H9 (cell line): ENCODE results near the gene PEX1. TPM values are rescaled to one million over a fixed set of nuclear protein-coding genes. Genes with fewer than 3 reads are reported as not detected.
A peak's percentile ranks its signal among the peaks of the same experiment; 100 is the strongest.

Experiments
- DNase-seq: peaks from one replicate; pipeline ENCODE4 v3.0.0-alpha.2; 2017
- H2AFZ ChIP-seq: one replicate; pipeline ENCODE4 v1.6.1; 2013; ENCODE audit warnings: mild to moderate bottlenecking, low read length, control low read depth, moderate library complexity
- H2AK5ac ChIP-seq: 2 replicates; pipeline ENCODE4 v1.6.1; 2013; ENCODE audit warnings: low read length, control low read depth, mixed read lengths; ENCODE audit not compliant: insufficient read length
- H2BK120ac ChIP-seq: one replicate; pipeline ENCODE4 v1.6.1; 2013; ENCODE audit warnings: low read depth, mild to moderate bottlenecking, low read length, control low read depth, inconsistent platforms; ENCODE audit not compliant: poor library complexity, severe bottlenecking
- H2BK12ac ChIP-seq: 2 replicates; pipeline ENCODE4 v1.6.1; 2013; ENCODE audit warnings: low read length, control low read depth, mixed read lengths, low read depth; ENCODE audit not compliant: insufficient read length
- H2BK15ac ChIP-seq: 2 replicates; pipeline ENCODE4 v1.6.1; 2013; ENCODE audit warnings: low read depth, low read length, control low read depth
- H2BK20ac ChIP-seq: one replicate; pipeline ENCODE4 v1.6.1; 2013; ENCODE audit warnings: low read depth, mild to moderate bottlenecking, low read length, control low read depth, inconsistent platforms; ENCODE audit not compliant: poor library complexity, severe bottlenecking
- H2BK5ac ChIP-seq: 2 replicates; pipeline ENCODE4 v1.6.1; 2013; ENCODE audit warnings: low read length, control low read depth, mixed read lengths; ENCODE audit not compliant: insufficient read length
- H3K14ac ChIP-seq: 2 replicates; pipeline ENCODE4 v1.6.1; 2013; ENCODE audit warnings: low read length, control low read depth; ENCODE audit not compliant: insufficient read depth
- H3K18ac ChIP-seq: 2 replicates; pipeline ENCODE4 v1.6.1; 2013; ENCODE audit warnings: low read depth, mild to moderate bottlenecking, mixed read lengths, low read length, control low read depth; ENCODE audit not compliant: insufficient read length
- H3K23ac ChIP-seq: 2 replicates; pipeline ENCODE4 v1.6.1; 2013; ENCODE audit warnings: low read length, control low read depth, mixed read lengths, low read depth; ENCODE audit not compliant: insufficient read length
- H3K23me2 ChIP-seq: 2 replicates; pipeline ENCODE4 v1.6.1; 2013; ENCODE audit warnings: low read depth, mild to moderate bottlenecking, mixed read lengths, low read length, control low read depth; ENCODE audit not compliant: insufficient read length, poor library complexity, severe bottlenecking
- H3K27ac ChIP-seq: 2 replicates; pipeline ENCODE4 v1.5.1; 2013; ENCODE audit warnings: low read length, control low read depth, mixed read lengths, low read depth; ENCODE audit not compliant: insufficient read length
- H3K27me3 ChIP-seq: 2 replicates; pipeline ENCODE4 v1.6.1; 2013; ENCODE audit warnings: low read length, control low read depth, inconsistent platforms; ENCODE audit not compliant: insufficient read depth
- H3K4ac ChIP-seq: 2 replicates; pipeline ENCODE4 v1.6.1; 2013; ENCODE audit warnings: low read depth, mild to moderate bottlenecking, control low read depth, inconsistent platforms, low read length, moderate library complexity
- H3K4me1 ChIP-seq: 2 replicates; pipeline ENCODE4 v1.6.1; 2013; ENCODE audit warnings: low read length, control low read depth, inconsistent platforms; ENCODE audit not compliant: insufficient read depth
- H3K4me2 ChIP-seq: 2 replicates; pipeline ENCODE4 v1.6.1; 2013; ENCODE audit warnings: low read length, control low read depth, mixed read lengths; ENCODE audit not compliant: insufficient read length, insufficient read depth
- H3K56ac ChIP-seq: 2 replicates; pipeline ENCODE4 v1.6.1; 2013; ENCODE audit warnings: low read depth, mild to moderate bottlenecking, mixed read lengths, low read length, control low read depth; ENCODE audit not compliant: insufficient read length
- H3K79me1 ChIP-seq: 2 replicates; pipeline ENCODE4 v1.6.1; 2013; ENCODE audit warnings: low read depth, mild to moderate bottlenecking, moderate library complexity, low read length, control low read depth, inconsistent platforms; ENCODE audit not compliant: insufficient read depth, poor library complexity, severe bottlenecking
- H3K79me2 ChIP-seq: 2 replicates; pipeline ENCODE4 v1.6.1; 2013; ENCODE audit warnings: low read length, control low read depth, inconsistent platforms; ENCODE audit not compliant: insufficient read depth
- H3K9ac ChIP-seq: 2 replicates; pipeline ENCODE4 v1.6.1; 2013; ENCODE audit warnings: low read length, control low read depth, mixed read lengths; ENCODE audit not compliant: insufficient read length; ENCODE audit errors: extremely low read depth
- H3K9me3 ChIP-seq: one replicate; pipeline ENCODE4 v1.6.1; 2013; ENCODE audit warnings: low read depth, low read length, inconsistent platforms; ENCODE audit not compliant: control insufficient read depth
- H3T11ph ChIP-seq: one replicate; pipeline ENCODE4 v1.6.1; 2013; ENCODE audit warnings: mild to moderate bottlenecking, low read length, control low read depth, inconsistent platforms
- H4K20me1 ChIP-seq: one replicate; pipeline ENCODE4 v1.6.1; 2013; ENCODE audit not compliant: control insufficient read depth, insufficient read length, insufficient read depth
- H4K5ac ChIP-seq: 2 replicates; pipeline ENCODE4 v1.6.1; 2013; ENCODE audit warnings: low read depth, mild to moderate bottlenecking, mixed read lengths, low read length, control low read depth; ENCODE audit not compliant: insufficient read length
- H4K8ac ChIP-seq: replicated peaks from 2 replicates; pipeline ENCODE4 v1.6.1; 2013; ENCODE audit warnings: low read length, control low read depth, mixed read lengths, low read depth; ENCODE audit not compliant: insufficient read length
- H4K91ac ChIP-seq: 2 replicates; pipeline ENCODE4 v1.6.1; 2013; ENCODE audit warnings: low read depth, mild to moderate bottlenecking, moderate library complexity, mixed read lengths, low read length, control low read depth; ENCODE audit not compliant: insufficient read length
- H3K27ac Mint-ChIP-seq, 3 experiments: 2 replicates in 2 of 3; 3 replicates in 1 of 3; pipeline ENCODE4 v1.8.0; 2020 to 2021; ENCODE audit warnings: mixed read lengths in 3 of 3, mild to moderate bottlenecking in 1 of 3, moderate library complexity in 1 of 3
- H3K27me3 Mint-ChIP-seq: 2 replicates; pipeline ENCODE4 v1.8.0; 2021; ENCODE audit warnings: low read depth, mild to moderate bottlenecking, moderate library complexity, mixed read lengths
- H3K36me3 Mint-ChIP-seq, 3 experiments: 2 replicates in 2 of 3; 3 replicates in 1 of 3; pipeline ENCODE4 v1.8.0; 2020 to 2021; ENCODE audit warnings: low read depth in 3 of 3, mixed read lengths in 3 of 3; ENCODE audit not compliant: insufficient read depth in 1 of 3
- H3K4me1 Mint-ChIP-seq, 2 experiments: 2 replicates each; pipeline ENCODE4 v1.8.0; 2020; ENCODE audit warnings: mixed read lengths in 2 of 2
- H3K4me3 Mint-ChIP-seq, 2 experiments: 2 replicates in 1 of 2; 3 replicates in 1 of 2; pipeline ENCODE4 v1.8.0; 2020 to 2021; ENCODE audit warnings: mild to moderate bottlenecking in 2 of 2, mixed read lengths in 2 of 2, moderate library complexity in 1 of 2
- H3K9me3 Mint-ChIP-seq, 2 experiments: 2 replicates in 1 of 2; 3 replicates in 1 of 2; pipeline ENCODE4 v1.8.0; 2020; ENCODE audit warnings: mild to moderate bottlenecking in 2 of 2, mixed read lengths in 2 of 2, moderate library complexity in 1 of 2
- WGBS: extraction: QIAGEN DNeasy Blood & Tissue Kit; methylation state at CpG from one replicate; pipeline ENCODE4 v1.1.7; 2013; ENCODE audit warnings: missing lambda C conversion rate, low lambda C conversion rate, mixed read lengths; ENCODE audit not compliant: insufficient read length; ENCODE audit errors: extremely low coverage; 5-methylcytosine and 5-hydroxymethylcytosine counted together
- total RNA-seq: library from RNA; stranded (reverse); gene quantifications from 2 replicates; pipeline ENCODE4 v1.2.1, GENCODE V29; 2021
- TF ChIP-seq, protein P1 (sequence below): fragments of 200-600 bp; sonication (generic); conservative IDR thresholded peaks from 3 replicates; pipeline ENCODE4 v1.8.0; 2021; ENCODE audit warnings: antibody characterized with exemption, mild to moderate bottlenecking

The PEX1 gene
- total RNA-seq, 1 experiment from 2014 or later, result 21.8 TPM

DNA sequence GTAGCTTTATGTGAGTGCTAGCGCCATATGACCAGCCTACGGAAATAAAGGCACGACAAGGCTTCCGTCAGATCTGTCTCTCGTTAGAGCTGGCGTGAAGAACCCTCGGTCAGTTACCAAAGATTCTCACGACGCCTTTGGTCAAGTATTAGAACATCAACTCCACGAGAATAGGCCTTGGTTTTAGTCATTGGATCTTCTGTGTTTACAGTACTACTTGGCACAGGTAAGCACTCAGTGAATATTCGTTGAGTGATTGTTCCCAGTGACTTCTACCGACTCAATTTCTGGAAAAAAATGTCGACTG lies 591 bp upstream of the PEX1 start:
- TF ChIP-seq, protein P1, sequence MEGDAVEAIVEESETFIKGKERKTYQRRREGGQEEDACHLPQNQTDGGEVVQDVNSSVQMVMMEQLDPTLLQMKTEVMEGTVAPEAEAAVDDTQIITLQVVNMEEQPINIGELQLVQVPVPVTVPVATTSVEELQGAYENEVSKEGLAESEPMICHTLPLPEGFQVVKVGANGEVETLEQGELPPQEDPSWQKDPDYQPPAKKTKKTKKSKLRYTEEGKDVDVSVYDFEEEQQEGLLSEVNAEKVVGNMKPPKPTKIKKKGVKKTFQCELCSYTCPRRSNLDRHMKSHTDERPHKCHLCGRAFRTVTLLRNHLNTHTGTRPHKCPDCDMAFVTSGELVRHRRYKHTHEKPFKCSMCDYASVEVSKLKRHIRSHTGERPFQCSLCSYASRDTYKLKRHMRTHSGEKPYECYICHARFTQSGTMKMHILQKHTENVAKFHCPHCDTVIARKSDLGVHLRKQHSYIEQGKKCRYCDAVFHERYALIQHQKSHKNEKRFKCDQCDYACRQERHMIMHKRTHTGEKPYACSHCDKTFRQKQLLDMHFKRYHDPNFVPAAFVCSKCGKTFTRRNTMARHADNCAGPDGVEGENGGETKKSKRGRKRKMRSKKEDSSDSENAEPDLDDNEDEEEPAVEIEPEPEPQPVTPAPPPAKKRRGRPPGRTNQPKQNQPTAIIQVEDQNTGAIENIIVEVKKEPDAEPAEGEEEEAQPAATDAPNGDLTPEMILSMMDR, result no peak
- Histone ChIP-seq H2BK12ac (no peak overlapping the region), H2AK5ac (no peak overlapping the region), H2BK120ac (no peak overlapping the region), H4K5ac (peak overlapping the region; percentile 23), H3K79me2 (no peaks in the 10 kb centered on the region), H3T11ph (no peak overlapping the region), H3K9me3 (no peaks in the 10 kb centered on the region), H3K9ac (peak overlapping the region; percentile 95), H3K79me1 (no peaks in the 10 kb centered on the region), H3K4me2 (peak overlapping the region; percentile 92), H3K4ac (no peak overlapping the region), H3K27ac (peak overlapping the region; percentile 46), H4K8ac (no peak overlapping the region), H3K56ac (no peak overlapping the region), H3K23me2 (peaks cover 6% of the 10 kb centered on the region), H3K4me1 (no peaks in the 10 kb centered on the region), H2BK5ac (peak overlapping the region; percentile 34), H2BK20ac (no peak overlapping the region), H2BK15ac (no peak overlapping the region), H3K14ac (peak overlapping the region; percentile 86; the same call in 1 of the 2 replicates), H3K23ac (no peak overlapping the region), H3K27me3 (no peaks in the 10 kb centered on the region), H4K91ac (no peak overlapping the region), H3K18ac (peak overlapping the region; percentile 93), H4K20me1 (peaks cover 3% of the 10 kb centered on the region), H2AFZ (no peak overlapping the region)
- H3K4me1 Mint-ChIP-seq, result peaks cover 16% of the 10 kb centered on the region in 2 experiments
- peaks cover 9 to 32% (median 24%) of the 10 kb centered on the region in 3 experiments for H3K36me3 Mint-ChIP-seq
- peak overlapping the region; percentile 94 to 97 for H3K4me3 Mint-ChIP-seq
- peaks cover 2% of the 10 kb centered on the region; the same call in 1 of the 2 replicates for H3K27me3 Mint-ChIP-seq
- no peak for DNase-seq
- peak overlapping the region; percentile 93 to 99 (median 98) for H3K27ac Mint-ChIP-seq
- WGBS, result no CpG with 5 or more reads among the region's 13 CpGs
- H3K9me3 Mint-ChIP-seq, result no peaks in the 10 kb centered on the region
